Measurements from ENCODE around the gene NISCH. TPM values are rescaled to one million over a fixed set of nuclear protein-coding genes. Genes with fewer than 3 reads are reported as not detected.

NISCH gene
- total and polyA plus RNA-seq, 7 donors: 14.3 to 33.4 (median 23.6) TPM

- WGBS, 3 donors: 79 to 81% (median 80%) methylated on average over 6 of the region's 6 CpGs
- H3K4me3 ChIP-seq: no peak overlapping the region
- H3K9me3 ChIP-seq: no peaks in the 10 kb centered on the region
- no peak for DNase-seq
- no peak overlapping the region for H3K27ac ChIP-seq
- intact Hi-C loops (cut with DNase I): loop anchor here in 1 of 2 donors (5.0 kb wide), 1 partner anchor 229 kb away; the partner anchor contains the start of genes GNL3 and PBRM1
- TF ChIP-seq CTCF (IDR thresholded peaks at IDR 0.05): no peak
- no peaks in the 10 kb centered on the region for H3K27me3 ChIP-seq (ENCODE audit: insufficient read depth in 3 of 3, low read length in 2 of 3)
- ATAC-seq: no peak
- H3K36me3 ChIP-seq (ENCODE audit: insufficient read depth in 1 of 2, low read depth in 1 of 2): peaks cover 11 to 59% of the 10 kb centered on the region in 2 donors
- H3K4me1 ChIP-seq: peaks cover 27% of the 10 kb centered on the region
These were observed 2.8 kb downstream of the NISCH start for GRCh38 chr3:52458031-52458760.

- WGBS, 3 donors: 94 to 95% (median 95%) methylated on average over 14 of the region's 14 CpGs
- ATAC-seq: no peak
- intact Hi-C loops (cut with DNase I): loop anchor here in 1 of 2 donors (5.0 kb wide), 1 partner anchor 228 kb away; the partner anchor contains the start of genes GNL3 and PBRM1
- no peaks in the 10 kb centered on the region for H3K27me3 ChIP-seq (ENCODE audit: insufficient read depth in 3 of 3, low read length in 2 of 3)
- H3K4me3 ChIP-seq: no peak overlapping the region
- H3K9me3 ChIP-seq: no peaks in the 10 kb centered on the region
- H3K36me3 ChIP-seq (ENCODE audit: insufficient read depth in 1 of 2, low read depth in 1 of 2): peaks cover 11 to 64% of the 10 kb centered on the region in 2 donors
- peaks cover 24% of the 10 kb centered on the region for H3K4me1 ChIP-seq
- DNase-seq: no peak
- no peak overlapping the region for H3K27ac ChIP-seq
- no peak for TF ChIP-seq CTCF (IDR thresholded peaks at IDR 0.05)
These were observed 3.6 kb downstream of the NISCH start for GRCh38 chr3:52458770-52459545.

DNA sequence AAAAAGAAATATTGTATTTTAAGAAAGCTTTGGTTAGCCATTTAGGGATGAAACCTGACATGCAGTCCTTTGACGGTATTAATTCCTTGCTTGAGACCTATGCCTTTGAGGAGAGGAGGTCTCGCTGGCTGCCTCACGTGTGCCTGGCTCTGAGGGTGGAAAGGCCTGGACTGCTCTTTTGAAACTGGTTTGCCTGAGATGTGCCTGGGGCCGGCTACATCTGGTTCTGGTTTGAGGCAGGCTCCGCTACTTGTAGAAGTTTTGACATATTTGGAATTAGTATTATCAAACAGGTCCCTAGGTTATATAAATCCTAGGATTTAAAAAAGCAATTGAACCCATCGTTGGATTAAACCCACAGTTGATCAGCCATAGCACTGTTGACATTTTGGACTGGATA is 6.5 kb downstream of the NISCH start:
- peaks cover 11 to 81% of the 10 kb centered on the region in 2 donors for H3K36me3 ChIP-seq (ENCODE audit: insufficient read depth in 1 of 2, low read depth in 1 of 2)
- no peaks in the 10 kb centered on the region for H3K9me3 ChIP-seq
- DNase-seq (no peak), ATAC-seq (no peak)
- peaks cover 8% of the 10 kb centered on the region for H3K4me1 ChIP-seq
- no peaks in the 10 kb centered on the region for H3K27me3 ChIP-seq (ENCODE audit: insufficient read depth in 3 of 3, low read length in 2 of 3)
- intact Hi-C loops (cut with DNase I): no loop called here
- H3K4me3 ChIP-seq: no peak overlapping the region
- no peak for TF ChIP-seq CTCF (IDR thresholded peaks at IDR 0.05)
- WGBS, 3 donors: 78 to 85% (median 83%) methylated on average over 6 of the region's 6 CpGs
- H3K27ac ChIP-seq: no peak overlapping the region

DNA sequence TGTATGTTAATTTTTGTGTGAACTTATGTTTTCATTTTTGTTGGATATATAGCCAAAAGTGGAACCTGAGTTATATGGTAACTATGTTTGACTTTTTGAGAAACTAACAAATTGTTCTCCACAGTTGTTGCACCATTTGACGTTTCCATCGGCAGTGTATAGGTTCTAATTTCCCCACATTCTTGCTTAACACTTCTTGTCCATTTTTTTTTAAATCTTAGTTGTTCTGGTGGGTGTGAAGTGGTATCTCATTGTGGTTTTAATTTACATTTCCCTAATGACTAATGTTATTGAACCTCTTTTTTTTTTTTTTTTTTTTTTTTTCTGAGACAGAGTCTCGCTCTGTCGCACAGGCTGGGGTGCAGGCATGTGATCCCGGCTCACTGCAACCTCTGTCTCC is 8.0 kb downstream of the NISCH start:
- H3K4me3 ChIP-seq: no peak overlapping the region
- H3K4me1 ChIP-seq: peaks cover 11% of the 10 kb centered on the region
- peaks cover 6 to 75% of the 10 kb centered on the region in 2 donors for H3K36me3 ChIP-seq (ENCODE audit: insufficient read depth in 1 of 2, low read depth in 1 of 2)
- 83 to 91% (median 91%) methylated on average over 5 of the region's 5 CpGs for WGBS, 3 donors
- intact Hi-C loops (cut with DNase I): no loop called here
- H3K9me3 ChIP-seq: no peaks in the 10 kb centered on the region
- TF ChIP-seq CTCF (IDR thresholded peaks at IDR 0.05): no peak
- H3K27ac ChIP-seq: no peak overlapping the region
- DNase-seq (no peak), ATAC-seq (no peak)
- no peaks in the 10 kb centered on the region for H3K27me3 ChIP-seq (ENCODE audit: insufficient read depth in 3 of 3, low read length in 2 of 3)
